ENCODE measurements around the gene PPIA. TPM values are rescaled to one million over a fixed set of nuclear protein-coding genes. Genes with fewer than 3 reads are reported as not detected.

Gene PPIA
- 524 TPM for total RNA-seq
- long read RNA-seq, transcript PPIA-204 (5 exons, 2,238 nt), result major isoform, 272 of 275 reads
- long read RNA-seq, partial matches to known transcripts, result 0 of 275 reads
- long read RNA-seq, other reads (novel, unspliced or antisense), result 2 of 275 reads

DNA sequence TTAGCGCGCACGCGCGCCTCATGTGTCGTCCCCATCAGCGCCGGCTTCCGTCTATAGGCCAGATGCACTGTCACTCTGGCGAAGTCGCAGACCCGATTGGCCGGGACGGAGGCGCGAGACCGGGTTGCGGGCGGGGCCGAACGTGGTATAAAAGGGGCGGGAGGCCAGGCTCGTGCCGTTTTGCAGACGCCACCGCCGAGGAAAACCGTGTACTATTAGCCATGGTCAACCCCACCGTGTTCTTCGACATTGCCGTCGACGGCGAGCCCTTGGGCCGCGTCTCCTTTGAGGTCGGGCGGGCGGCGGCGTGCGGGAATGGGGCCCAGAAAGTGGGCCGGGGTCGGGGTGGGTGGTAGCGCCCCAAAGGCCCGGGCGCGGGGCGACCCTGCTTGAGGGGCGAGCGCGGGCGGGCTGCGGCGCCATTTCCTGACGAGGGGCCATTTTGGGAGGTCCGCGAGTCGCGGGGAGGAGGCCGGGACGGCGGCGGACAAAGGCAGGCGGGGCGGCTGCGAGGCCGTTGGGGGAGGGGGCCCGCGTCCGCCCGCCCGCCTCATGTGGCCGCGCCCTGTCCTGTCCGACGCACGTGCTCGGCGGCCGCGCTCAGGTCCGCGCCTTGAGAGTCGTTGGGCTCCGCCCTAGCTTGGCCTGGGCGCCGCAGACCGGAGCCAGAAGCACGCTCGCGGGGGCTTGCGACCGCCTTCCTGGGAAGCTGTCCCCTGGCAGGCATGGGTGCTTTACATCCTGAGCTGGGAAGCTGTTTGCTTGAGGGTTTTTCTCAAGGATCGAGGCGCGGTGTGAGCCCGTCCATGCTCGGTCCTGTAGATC, at the start of gene PPIA:
TSS of gene PPIA (plus strand) at position 178 of the 825 bp plus-strand sequence. CDS start at position 222, 44 bp downstream.
- intact Hi-C loops (cut with DNase I), result loop anchor here (1.0 to 2.0 kb wide), 5 partner anchors 28 to 214 kb away; partner anchors contain the start of genes OGDH, TMED4 and ZMIZ2
- ATAC-seq (peak; percentile 96), DNase-seq (ENCODE audit: missing footprints) (peak; percentile 99)

DNA sequence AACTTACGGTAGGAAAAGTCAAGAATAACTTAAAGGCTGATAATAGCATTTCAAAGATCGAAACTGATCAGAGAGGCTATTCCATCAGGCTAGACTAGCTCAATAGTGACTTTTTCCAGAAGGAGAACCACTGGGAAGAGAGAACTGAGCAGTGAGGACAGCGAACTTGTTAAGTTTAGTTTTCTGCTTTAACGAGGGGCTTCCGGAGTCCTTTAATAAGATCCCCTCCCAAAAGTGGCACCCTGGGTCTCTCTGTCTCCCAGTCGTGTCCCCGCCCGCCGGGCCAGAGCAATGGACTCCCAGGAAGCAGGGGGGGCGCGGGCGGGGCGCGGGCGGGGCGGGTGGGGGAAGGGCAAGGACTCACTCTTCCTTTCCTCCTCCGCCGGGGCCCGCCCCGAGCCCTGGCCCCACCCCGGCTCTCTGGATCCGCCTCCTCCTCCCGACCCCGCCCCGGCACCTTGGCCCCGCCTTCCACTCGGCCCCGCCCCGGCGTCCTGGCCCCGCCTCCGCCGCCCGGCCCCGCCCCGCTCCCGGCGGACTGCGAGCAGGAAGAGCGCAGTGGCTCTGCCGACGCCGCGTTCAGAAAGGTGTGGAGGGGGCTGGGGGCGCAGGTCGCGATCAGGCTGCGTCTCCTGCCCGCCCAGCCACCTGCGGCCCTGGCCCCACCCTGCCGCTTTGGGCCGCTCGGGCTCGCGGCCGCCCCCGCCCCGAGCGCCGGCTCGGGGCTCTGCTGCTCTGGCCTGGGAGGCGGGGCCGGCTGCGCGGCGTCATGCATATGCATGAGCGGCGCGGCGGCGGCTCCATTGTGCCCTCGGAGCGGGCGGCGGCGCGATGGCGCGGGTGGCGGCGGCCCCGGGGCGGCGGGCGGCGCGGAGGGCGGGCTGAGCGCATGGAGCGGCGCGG, 48.2 kb upstream of the PPIA start, which contains the start of gene ZMIZ2:
TSS of gene ZMIZ2 (plus strand) at position 803 of the 903 bp plus-strand sequence. CDS start 7,403 bp downstream, outside the sequence.
- ATAC-seq (peak; percentile 98), DNase-seq (ENCODE audit: missing footprints) (peak; percentile 98)
- intact Hi-C loops (cut with DNase I), result loop anchor here (2.0 to 5.0 kb wide), 2 partner anchors 49 to 99 kb away; partner anchors contain the start of genes H2AZ2 and PPIA

GRCh38 chr7:44748948-44749731, 47.3 kb upstream of the PPIA start:
- intact Hi-C loops (cut with DNase I), result loop anchor here (2.0 to 5.0 kb wide), 2 partner anchors 48 to 98 kb away; partner anchors contain the start of genes H2AZ2 and PPIA
- ATAC-seq, result no peak
- no peak for DNase-seq (ENCODE audit: missing footprints)

DNA sequence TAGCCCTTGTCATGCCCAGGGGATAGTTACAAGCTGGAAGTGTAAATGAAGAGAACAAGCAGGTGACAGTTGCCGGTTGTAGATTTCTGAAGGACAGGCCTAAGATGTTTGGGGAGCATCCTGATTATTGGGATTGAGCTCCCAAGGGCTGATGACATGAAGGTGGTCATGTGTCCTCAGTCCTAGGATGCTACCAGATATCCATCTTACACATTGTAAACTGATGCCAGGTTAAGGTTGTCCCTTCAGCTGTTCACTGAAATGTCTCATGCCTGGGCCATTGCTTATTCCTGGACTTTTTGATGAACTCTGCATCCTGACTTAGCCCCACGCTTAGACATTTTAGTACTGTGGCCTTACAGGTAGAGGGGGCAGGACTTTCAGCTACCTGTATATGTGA, 46.5 kb upstream of the PPIA start:
- DNase-seq (ENCODE audit: missing footprints) (no peak), ATAC-seq (no peak)
- intact Hi-C loops (cut with DNase I), result loop anchor here (2.0 to 5.0 kb wide), 2 partner anchors 47 to 97 kb away; partner anchors contain the start of genes H2AZ2 and PPIA

DNA sequence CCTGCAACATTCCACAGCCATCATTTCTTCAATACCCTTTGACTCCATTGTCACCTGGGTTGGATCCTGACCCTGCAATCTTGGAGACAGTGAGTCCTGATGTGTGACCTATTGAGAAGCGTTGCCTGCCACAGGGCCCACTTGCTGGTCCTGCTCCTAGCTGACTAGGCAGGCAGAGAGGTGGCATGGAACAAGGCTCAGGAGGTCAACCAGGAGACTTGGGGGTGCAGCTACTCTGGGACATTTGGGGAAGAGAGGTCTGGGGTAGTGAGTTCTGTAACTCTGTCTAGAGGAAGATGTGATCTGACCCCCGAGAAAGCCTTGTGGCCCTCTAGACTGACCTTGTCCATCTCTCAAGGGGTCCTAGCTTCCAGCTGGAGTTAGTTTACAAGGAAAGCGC, 46.1 kb upstream of the PPIA start:
- DNase-seq (ENCODE audit: missing footprints), result no peak
- ATAC-seq, result no peak
- intact Hi-C loops (cut with DNase I), result no loop called here

DNA sequence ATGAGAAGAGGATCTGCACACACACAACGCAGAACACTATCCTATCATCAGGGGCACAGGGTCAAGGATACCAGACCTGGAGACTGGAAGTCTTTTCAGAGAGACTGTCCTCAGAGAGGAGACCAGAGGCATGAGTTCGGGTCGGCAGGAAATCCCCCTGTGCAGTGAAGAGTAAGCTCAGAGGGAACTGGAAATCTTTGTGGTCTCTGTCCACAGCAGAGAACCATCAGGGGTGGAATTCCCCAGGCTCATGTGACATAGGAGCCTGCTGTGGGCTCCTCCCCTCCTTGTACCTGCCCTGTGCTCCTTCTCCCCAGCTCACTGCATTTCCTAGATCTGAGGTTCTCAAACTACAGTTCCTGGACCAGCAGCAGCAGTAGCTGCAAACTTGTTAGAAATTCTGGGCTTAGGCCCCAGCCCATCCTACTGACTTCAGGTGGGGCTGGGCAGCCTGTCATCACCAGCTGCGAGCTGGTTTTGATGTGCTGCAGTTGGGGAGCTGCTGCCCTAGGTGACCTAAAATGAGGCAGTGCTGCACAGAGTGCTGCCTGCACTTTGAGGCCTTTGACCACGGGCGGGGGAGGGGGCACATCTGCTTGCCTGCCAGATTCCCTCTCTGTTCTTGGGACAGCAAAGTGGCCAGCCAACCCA, 45.4 kb upstream of the PPIA start:
- DNase-seq (ENCODE audit: missing footprints), result no peak
- intact Hi-C loops (cut with DNase I), result no loop called here
- no peak for ATAC-seq

GRCh38 chr7:44752822-44753221, 43.7 kb upstream of the PPIA start:
- no peak for ATAC-seq
- DNase-seq (ENCODE audit: missing footprints), result no peak
- intact Hi-C loops (cut with DNase I), result no loop called here

DNA sequence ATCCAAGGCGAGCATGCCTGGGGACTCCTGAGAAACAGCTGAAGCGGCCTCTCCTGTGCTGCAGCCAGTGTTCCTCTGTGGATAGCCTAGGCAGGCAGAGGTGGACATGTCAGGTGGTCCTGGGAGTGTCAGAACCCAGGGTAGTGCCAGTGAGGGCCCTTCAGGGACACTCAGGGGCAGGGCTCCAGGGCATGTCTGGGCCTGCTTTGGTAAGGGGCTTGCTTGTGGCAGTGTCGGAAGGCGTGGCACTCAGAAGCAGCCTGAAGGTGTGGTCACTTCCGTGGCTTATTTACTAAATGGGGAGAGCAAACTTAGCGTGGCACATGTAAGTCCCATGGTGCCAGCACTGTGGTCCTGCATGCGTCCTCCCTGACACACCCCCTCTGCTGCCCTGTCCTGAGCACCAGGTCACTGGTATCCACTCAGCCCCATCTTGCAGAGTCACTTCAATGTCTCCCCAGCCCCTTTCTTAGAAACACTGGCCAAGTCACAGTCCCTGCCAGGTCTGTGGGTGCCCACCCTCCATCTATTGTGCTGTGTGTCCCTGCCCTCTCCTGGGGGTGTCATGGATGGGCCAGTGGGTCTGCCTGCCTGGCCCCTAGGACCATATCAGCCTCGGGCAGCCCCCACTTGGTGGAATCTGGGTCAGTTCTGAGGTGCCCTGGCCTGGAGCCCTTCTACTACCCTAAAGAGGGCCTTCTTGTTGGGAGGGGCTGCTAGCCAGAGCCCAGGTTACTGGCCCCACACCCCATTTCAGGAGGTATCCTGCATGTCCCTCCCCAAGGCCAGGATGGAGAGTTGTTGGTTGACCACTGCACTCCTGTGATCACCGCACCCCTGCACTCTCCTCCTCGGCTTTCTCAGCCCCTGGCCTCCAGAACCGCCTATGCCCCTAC, 41.4 kb upstream of the PPIA start:
- intact Hi-C loops (cut with DNase I), result no loop called here
- DNase-seq (ENCODE audit: missing footprints) (no peak), ATAC-seq (no peak)

GRCh38 chr7:44755698-44756627, 40.5 kb upstream of the PPIA start:
- ATAC-seq (no peak), DNase-seq (ENCODE audit: missing footprints) (no peak)
- intact Hi-C loops (cut with DNase I), result no loop called here

DNA sequence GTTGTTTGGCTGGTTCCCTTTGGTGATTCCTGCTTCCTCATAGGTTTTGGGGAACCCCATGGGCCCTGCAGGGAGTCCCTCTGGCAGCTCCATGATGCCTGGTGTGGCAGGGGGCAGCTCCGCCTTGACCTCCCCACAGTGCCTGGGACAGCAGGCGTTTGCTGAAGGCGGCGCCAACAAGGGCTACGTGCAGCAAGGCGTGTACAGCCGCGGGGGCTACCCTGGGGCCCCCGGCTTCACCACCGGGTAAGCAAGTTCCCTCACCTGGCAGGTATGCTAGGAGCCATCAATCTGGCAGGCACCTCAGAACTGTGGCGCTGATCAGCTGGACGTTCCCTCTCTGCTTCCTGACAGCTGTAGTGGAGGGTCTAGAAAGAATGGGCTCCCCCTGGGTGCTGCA, 39.6 kb upstream of the PPIA start:
- ATAC-seq (no peak), DNase-seq (ENCODE audit: missing footprints) (no peak)
- intact Hi-C loops (cut with DNase I), result no loop called here

GRCh38 chr7:44757311-44757710, 39.2 kb upstream of the PPIA start:
- peak; percentile 92 for DNase-seq (ENCODE audit: missing footprints)
- intact Hi-C loops (cut with DNase I), result no loop called here
- peak; percentile 87 for ATAC-seq

DNA sequence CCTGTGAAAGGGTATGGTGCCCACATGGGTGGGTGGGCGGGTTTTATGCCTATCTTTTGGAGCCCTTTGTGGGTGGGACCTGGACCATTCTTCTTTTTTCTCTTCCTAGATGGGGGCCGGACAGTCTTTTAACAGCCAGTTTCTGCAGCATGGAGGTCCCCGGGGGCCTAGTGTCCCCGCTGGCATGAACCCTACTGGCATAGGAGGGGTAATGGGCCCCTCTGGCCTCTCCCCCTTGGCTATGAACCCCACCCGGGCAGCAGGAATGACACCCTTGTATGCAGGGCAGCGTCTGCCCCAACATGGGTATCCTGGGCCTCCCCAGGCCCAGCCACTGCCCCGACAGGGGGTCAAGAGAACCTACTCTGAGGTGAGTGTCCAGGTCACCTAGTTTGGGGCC, 38.7 kb upstream of the PPIA start:
- intact Hi-C loops (cut with DNase I), result no loop called here
- DNase-seq (ENCODE audit: missing footprints) (no peak), ATAC-seq (no peak)

- no peak for DNase-seq (ENCODE audit: missing footprints)
- intact Hi-C loops (cut with DNase I), result no loop called here
- ATAC-seq, result no peak
Measured at GRCh38 chr7:44759246-44759645, 37.2 kb upstream of the PPIA start.

- DNase-seq (ENCODE audit: missing footprints) (no peak), ATAC-seq (no peak)
- intact Hi-C loops (cut with DNase I), result no loop called here
Measured at GRCh38 chr7:44760034-44760580, 36.4 kb upstream of the PPIA start.

Data from Right ventricle myocardium inferior (tissue), 1 donor.